Body of pancreas (tissue), 4 donors: ENCODE measurements around the gene TNS4. TPM values are rescaled to one million over a fixed set of nuclear protein-coding genes. Genes with fewer than 3 reads are reported as not detected.

Source experiments
- ATAC-seq: fragments of 150-250 bp; one replicate; pipeline ENCODE4 v1.9.1; 2016
- DNase-seq, 4 donors: peaks; one replicate each; pipeline ENCODE4 v3.0.0-alpha.2; 2019
- H3K27ac ChIP-seq, 4 donors: fragments of 200-600 bp; sonication (generic); 1 replicate in 3 of 4; 2 replicates in 1 of 4; pipeline versions ENCODE4 v1.5.1 to v1.6.1; 2016 to 2019; ENCODE audit warnings: mild to moderate bottlenecking in 1 of 4, mixed read lengths in 1 of 4, moderate library complexity in 1 of 4
- H3K27me3 ChIP-seq, 2 donors: fragments of 200-600 bp; sonication (generic); one replicate each; pipeline ENCODE4 v1.6.0; 2016; ENCODE audit warnings: mild to moderate bottlenecking in 1 of 2
- H3K36me3 ChIP-seq, 2 donors: fragments of 200-600 bp; sonication (generic); replicated peaks in 1 of 2; 2 replicates each; pipeline ENCODE4 v1.5.1; 2016; ENCODE audit warnings: low read depth in 2 of 2; ENCODE audit not compliant: insufficient read depth in 1 of 2
- H3K4me1 ChIP-seq: fragments of 200-600 bp; sonication (generic); one replicate; pipeline ENCODE4 v1.6.0; 2016
- H3K4me3 ChIP-seq, 2 donors: fragments of 200-600 bp; sonication (generic); 1 replicate in 1 of 2; 2 replicates in 1 of 2; pipeline ENCODE4 v1.5.1; 2016 to 2019
- H3K9me3 ChIP-seq, 3 donors: fragments of 200-600 bp; sonication (generic); 1 replicate in 2 of 3; 2 replicates in 1 of 3; pipeline ENCODE4 v1.5.1; 2016
- POLR2A ChIP-seq, 3 donors: fragments of 450-650 bp; IDR thresholded peaks; one replicate each; pipeline ENCODE4 v1.6.1; 2016; ENCODE audit warnings: antibody characterized with exemption in 3 of 3, mild to moderate bottlenecking in 2 of 3
- WGBS, 2 donors: methylation state at CpG; one replicate each; pipeline ENCODE4 v1.1.5; 2017; 5-methylcytosine and 5-hydroxymethylcytosine counted together
- intact Hi-C: fragments of 100-400 bp; cut with DNase I; formaldehyde crosslinking; loops from one replicate; pipeline ENCODE4 v1.15.1; 2023
- total RNA-seq, 2 donors: library from RNA; depleted of rRNA; stranded (reverse); fragments of >200 nt; gene quantifications; one replicate each; pipeline ENCODE4 v1.1.0, GENCODE V29; 2016
- TF ChIP-seq, protein P1 (sequence below), 7 experiments: fragments of 450-650 bp in 4 of 7; fragments of 200-600 bp in 3 of 7; sonication (generic) in 3 of 7; IDR thresholded peaks; one replicate each; pipeline ENCODE4 v1.5.1; 2016 to 2019; ENCODE audit warnings: antibody characterized with exemption in 7 of 7

TNS4 gene
- total RNA-seq, 2 donors from 2014 or later, result not detected

DNA sequence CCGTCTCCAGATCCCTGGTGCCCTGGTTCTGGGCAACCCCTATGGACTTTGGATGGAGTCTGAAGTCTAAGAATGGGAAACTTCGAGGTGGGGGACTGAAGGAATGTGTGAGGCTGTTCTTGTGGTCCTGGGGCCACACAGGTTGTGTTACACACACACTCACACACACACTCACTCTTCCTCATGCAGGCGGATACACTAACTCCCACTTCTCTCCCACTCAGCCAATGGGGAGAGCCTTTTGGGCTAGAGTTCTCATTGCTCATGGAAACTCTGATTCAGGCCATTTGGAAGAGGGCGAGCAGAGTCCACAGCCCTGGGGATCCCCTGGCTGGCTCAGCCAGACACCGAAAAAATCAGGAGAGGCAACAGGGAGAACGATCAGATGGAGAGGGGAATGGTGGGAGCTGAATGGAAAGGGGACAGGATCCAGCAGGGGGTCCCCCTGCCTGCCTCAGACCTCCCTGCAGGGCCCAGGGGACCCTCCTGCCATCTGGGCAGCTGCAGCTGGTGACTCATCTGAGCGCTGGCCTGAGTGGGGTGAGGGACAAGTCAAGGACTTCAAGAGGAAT lies 49.1 kb downstream of the TNS4 start:
- H3K9me3 ChIP-seq, result no peaks in the 10 kb centered on the region
- ATAC-seq (no peak), DNase-seq (peak in 1 of 4 donors; percentile 19)
- H3K27me3 ChIP-seq, result no peaks in the 10 kb centered on the region
- TF ChIP-seq POLR2A (IDR thresholded peaks at IDR 0.05), result no peak
- TF ChIP-seq, protein P1, sequence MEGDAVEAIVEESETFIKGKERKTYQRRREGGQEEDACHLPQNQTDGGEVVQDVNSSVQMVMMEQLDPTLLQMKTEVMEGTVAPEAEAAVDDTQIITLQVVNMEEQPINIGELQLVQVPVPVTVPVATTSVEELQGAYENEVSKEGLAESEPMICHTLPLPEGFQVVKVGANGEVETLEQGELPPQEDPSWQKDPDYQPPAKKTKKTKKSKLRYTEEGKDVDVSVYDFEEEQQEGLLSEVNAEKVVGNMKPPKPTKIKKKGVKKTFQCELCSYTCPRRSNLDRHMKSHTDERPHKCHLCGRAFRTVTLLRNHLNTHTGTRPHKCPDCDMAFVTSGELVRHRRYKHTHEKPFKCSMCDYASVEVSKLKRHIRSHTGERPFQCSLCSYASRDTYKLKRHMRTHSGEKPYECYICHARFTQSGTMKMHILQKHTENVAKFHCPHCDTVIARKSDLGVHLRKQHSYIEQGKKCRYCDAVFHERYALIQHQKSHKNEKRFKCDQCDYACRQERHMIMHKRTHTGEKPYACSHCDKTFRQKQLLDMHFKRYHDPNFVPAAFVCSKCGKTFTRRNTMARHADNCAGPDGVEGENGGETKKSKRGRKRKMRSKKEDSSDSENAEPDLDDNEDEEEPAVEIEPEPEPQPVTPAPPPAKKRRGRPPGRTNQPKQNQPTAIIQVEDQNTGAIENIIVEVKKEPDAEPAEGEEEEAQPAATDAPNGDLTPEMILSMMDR (IDR thresholded peaks at IDR 0.05), result no peak
- peak overlapping the region in 2 of 4 donors; percentile 30 to 32 for H3K27ac ChIP-seq
- H3K36me3 ChIP-seq, result no peaks in the 10 kb centered on the region
- H3K4me1 ChIP-seq, result peaks cover 40% of the 10 kb centered on the region
- intact Hi-C loops, result no loop called here
- 58 to 66% methylated on average over 6 to 7 of the region's 7 CpGs for WGBS, 2 donors
- H3K4me3 ChIP-seq, result no peak overlapping the region

- no peak overlapping the region for H3K4me3 ChIP-seq
- TF ChIP-seq POLR2A (IDR thresholded peaks at IDR 0.05), result no peak
- TF ChIP-seq, protein P1 (IDR thresholded peaks at IDR 0.05), result no peak
- intact Hi-C loops, result no loop called here
Measured at GRCh38 chr17:40451420-40451819, 50.0 kb downstream of the TNS4 start.

DNA sequence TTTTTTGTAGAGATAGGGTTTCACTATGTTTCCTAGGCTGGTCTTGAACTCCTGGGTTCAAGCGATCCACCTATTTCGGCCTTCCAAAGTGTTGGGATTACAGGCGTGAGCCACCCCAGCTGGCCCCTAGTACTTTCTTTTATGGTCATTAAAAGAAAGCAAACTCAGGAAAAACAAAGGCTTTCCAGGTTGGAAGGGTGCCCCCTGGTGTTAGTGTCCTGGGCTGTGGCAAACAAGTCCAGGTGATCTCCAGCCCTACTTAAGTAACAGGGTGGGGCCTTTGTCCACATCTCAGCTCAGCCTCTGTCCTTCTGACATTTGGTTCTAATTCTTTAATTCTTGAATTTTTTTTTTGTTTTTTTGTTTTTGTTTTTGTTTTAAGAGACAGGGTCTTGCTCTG lies 51.2 kb downstream of the TNS4 start:
- Histone ChIP-seq H3K27ac (no peak overlapping the region), H3K4me1 (peaks cover 39% of the 10 kb centered on the region), H3K27me3 (no peaks in the 10 kb centered on the region), H3K36me3 (no peaks in the 10 kb centered on the region), H3K9me3 (no peaks in the 10 kb centered on the region), H3K4me3 (no peak overlapping the region)
- intact Hi-C loops, result no loop called here
- ATAC-seq, result no peak
- TF ChIP-seq, protein P1 (IDR thresholded peaks at IDR 0.05), result peak; percentile 21 to 47 (median 44)
- TF ChIP-seq POLR2A (IDR thresholded peaks at IDR 0.05), result no peak
- peak; percentile 51 to 71 (median 64) for DNase-seq
- WGBS, 2 donors, result 68 to 69% methylated on average over 3 of the region's 3 CpGs

More at GRCh38 chr17:40451420-40451819, 50.0 kb downstream of the TNS4 start:
- Histone ChIP-seq H3K27ac (peak overlapping the region in 1 of 4 donors; percentile 14), H3K4me1 (peaks cover 39% of the 10 kb centered on the region), H3K9me3 (no peaks in the 10 kb centered on the region), H3K27me3 (no peaks in the 10 kb centered on the region), H3K36me3 (no peaks in the 10 kb centered on the region)
- ATAC-seq (no peak), DNase-seq (peak; percentile 29 to 62 (median 36))
- WGBS, 2 donors, result 25 to 35% methylated on average over 6 of the region's 6 CpGs

GRCh38 chr17:40448639-40449261 lies 52.7 kb downstream of the TNS4 start:
- Histone ChIP-seq H3K4me1 (peaks cover 45% of the 10 kb centered on the region), H3K27ac (peak overlapping the region; percentile 48 to 71 (median 58)), H3K36me3 (no peaks in the 10 kb centered on the region), H3K9me3 (no peaks in the 10 kb centered on the region), H3K4me3 (no peak overlapping the region), H3K27me3 (no peaks in the 10 kb centered on the region)
- 17 to 19% methylated on average over 7 of the region's 7 CpGs for WGBS, 2 donors
- peak; percentile 44 to 78 (median 72) for DNase-seq
- no peak for TF ChIP-seq POLR2A (IDR thresholded peaks at IDR 0.05)
- TF ChIP-seq, protein P1 (IDR thresholded peaks at IDR 0.05), result no peak
- peak; percentile 64 for ATAC-seq
- intact Hi-C loops, result loop anchor here (10.0 kb wide), 1 partner anchor 86 kb away; no protein-coding TSS in a partner anchor
